Esophagus squamous epithelium (tissue), 5 donors: ENCODE results near the gene PPP3CA. TPM values are rescaled to one million over a fixed set of nuclear protein-coding genes. Genes with fewer than 3 reads are reported as not detected.

ENCODE experiments used
- DNase-seq: peaks from one replicate; lab custom pipeline; 2025; lab: John Stamatoyannopoulos, UW
- H3K27ac ChIP-seq, 4 donors: fragments of 200-600 bp; sonication (generic); one replicate each; pipeline ENCODE4 v1.5.1; 2016 to 2019; ENCODE audit warnings: mild to moderate bottlenecking in 1 of 4
- H3K27me3 ChIP-seq, 4 donors: fragments of 200-600 bp; sonication (generic); 1 replicate in 3 of 4; 2 replicates in 1 of 4; pipeline versions ENCODE4 v1.5.1 to v1.6.0; 2017 to 2021; ENCODE audit warnings: antibody characterized with exemption in 1 of 4
- H3K36me3 ChIP-seq, 3 donors: fragments of 200-600 bp; sonication (generic); one replicate each; pipeline ENCODE4 v1.5.1; 2016 to 2019
- H3K4me1 ChIP-seq, 3 donors: fragments of 200-600 bp; sonication (generic); one replicate each; pipeline ENCODE4 v1.5.1; 2017 to 2019
- H3K4me3 ChIP-seq, 4 donors: fragments of 200-600 bp; sonication (generic); 1 replicate in 3 of 4; 2 replicates in 1 of 4; pipeline ENCODE4 v1.5.1; 2016 to 2019; ENCODE audit warnings: mild to moderate bottlenecking in 2 of 4, moderate library complexity in 1 of 4
- H3K9me3 ChIP-seq, 3 donors: fragments of 200-600 bp; sonication (generic); one replicate each; pipeline ENCODE4 v1.5.1; 2016 to 2019
- POLR2A ChIP-seq, 4 donors: fragments of 450-650 bp; IDR thresholded peaks; one replicate each; pipeline ENCODE4 v1.6.1; 2017; ENCODE audit warnings: antibody characterized with exemption in 4 of 4, mild to moderate bottlenecking in 4 of 4, moderate library complexity in 3 of 4
- WGBS, 2 donors: methylation state at CpG; one replicate each; pipeline ENCODE4 v1.1.5; 2018; 5-methylcytosine and 5-hydroxymethylcytosine counted together
- intact Hi-C: fragments of 100-400 bp; cut with DNase I; formaldehyde crosslinking; loops from one replicate; pipeline ENCODE4 v1.15.0; 2022
- total RNA-seq, 4 donors: library from RNA; depleted of rRNA; stranded (reverse); fragments of >200 nt; gene quantifications; one replicate each; pipeline ENCODE4 v1.1.0, GENCODE V29; 2016
- TF ChIP-seq, protein P1 (sequence below), 6 experiments: fragments of 450-650 bp in 4 of 6; fragments of 200-600 bp in 2 of 6; sonication (generic) in 2 of 6; IDR thresholded peaks; one replicate each; pipeline ENCODE4 v1.5.1; 2016 to 2019; ENCODE audit warnings: antibody characterized with exemption in 6 of 6, mild to moderate bottlenecking in 4 of 6, moderate library complexity in 4 of 6
- donor health status: DM: yes; HTN: yes; CAD: no.

The PPP3CA gene
- total RNA-seq, 4 donors from 2014 or later = 13.3 to 25.7 (median 17.5) TPM

DNA sequence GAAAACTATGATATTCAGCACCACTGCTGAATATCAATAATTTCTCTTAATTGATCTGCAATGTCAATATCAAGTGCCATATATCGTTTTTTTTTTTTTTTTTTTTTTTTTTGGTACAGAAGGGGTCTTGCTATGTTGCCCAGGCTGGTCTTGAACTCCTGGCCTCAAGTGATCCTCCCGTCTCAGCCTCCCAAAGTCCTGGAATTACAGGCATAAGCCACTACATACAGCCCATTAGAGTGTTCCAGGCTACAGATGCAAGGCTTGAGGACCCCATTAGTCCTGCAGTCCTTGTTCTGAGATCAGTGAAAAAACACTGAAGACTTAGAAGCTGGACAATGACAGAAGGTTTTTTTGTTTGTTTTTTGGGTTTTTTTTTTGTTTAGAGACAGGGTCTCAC lies 48.3 kb downstream of the PPP3CA start:
- H3K4me1 ChIP-seq = peaks cover 0 to 9% (median 4%) of the 10 kb centered on the region in 3 donors
- TF ChIP-seq, protein P1, sequence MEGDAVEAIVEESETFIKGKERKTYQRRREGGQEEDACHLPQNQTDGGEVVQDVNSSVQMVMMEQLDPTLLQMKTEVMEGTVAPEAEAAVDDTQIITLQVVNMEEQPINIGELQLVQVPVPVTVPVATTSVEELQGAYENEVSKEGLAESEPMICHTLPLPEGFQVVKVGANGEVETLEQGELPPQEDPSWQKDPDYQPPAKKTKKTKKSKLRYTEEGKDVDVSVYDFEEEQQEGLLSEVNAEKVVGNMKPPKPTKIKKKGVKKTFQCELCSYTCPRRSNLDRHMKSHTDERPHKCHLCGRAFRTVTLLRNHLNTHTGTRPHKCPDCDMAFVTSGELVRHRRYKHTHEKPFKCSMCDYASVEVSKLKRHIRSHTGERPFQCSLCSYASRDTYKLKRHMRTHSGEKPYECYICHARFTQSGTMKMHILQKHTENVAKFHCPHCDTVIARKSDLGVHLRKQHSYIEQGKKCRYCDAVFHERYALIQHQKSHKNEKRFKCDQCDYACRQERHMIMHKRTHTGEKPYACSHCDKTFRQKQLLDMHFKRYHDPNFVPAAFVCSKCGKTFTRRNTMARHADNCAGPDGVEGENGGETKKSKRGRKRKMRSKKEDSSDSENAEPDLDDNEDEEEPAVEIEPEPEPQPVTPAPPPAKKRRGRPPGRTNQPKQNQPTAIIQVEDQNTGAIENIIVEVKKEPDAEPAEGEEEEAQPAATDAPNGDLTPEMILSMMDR (IDR thresholded peaks at IDR 0.05) = no peak
- no peak for TF ChIP-seq POLR2A (IDR thresholded peaks at IDR 0.05)
- DNase-seq = no peak
- no peaks in the 10 kb centered on the region for H3K27me3 ChIP-seq
- H3K4me3 ChIP-seq = no peak overlapping the region
- WGBS, 2 donors = 81 to 92% methylated on average over 2 of the region's 2 CpGs
- H3K36me3 ChIP-seq = no peaks in the 10 kb centered on the region
- H3K27ac ChIP-seq = no peak overlapping the region
- intact Hi-C loops = no loop called here
- no peaks in the 10 kb centered on the region for H3K9me3 ChIP-seq

- TF ChIP-seq, protein P1 (IDR thresholded peaks at IDR 0.05) = no peak
- TF ChIP-seq POLR2A (IDR thresholded peaks at IDR 0.05) = no peak
- H3K4me1 ChIP-seq = peaks cover 0 to 13% (median 7%) of the 10 kb centered on the region in 3 donors
- DNase-seq = no peak
- H3K4me3 ChIP-seq = no peak overlapping the region
- no peaks in the 10 kb centered on the region for H3K36me3 ChIP-seq
- H3K27ac ChIP-seq = no peak overlapping the region
- H3K27me3 ChIP-seq = no peaks in the 10 kb centered on the region
- intact Hi-C loops = no loop called here
- no peaks in the 10 kb centered on the region for H3K9me3 ChIP-seq
These were observed 51.6 kb downstream of the PPP3CA start for GRCh38 chr4:101295691-101296090.

DNA sequence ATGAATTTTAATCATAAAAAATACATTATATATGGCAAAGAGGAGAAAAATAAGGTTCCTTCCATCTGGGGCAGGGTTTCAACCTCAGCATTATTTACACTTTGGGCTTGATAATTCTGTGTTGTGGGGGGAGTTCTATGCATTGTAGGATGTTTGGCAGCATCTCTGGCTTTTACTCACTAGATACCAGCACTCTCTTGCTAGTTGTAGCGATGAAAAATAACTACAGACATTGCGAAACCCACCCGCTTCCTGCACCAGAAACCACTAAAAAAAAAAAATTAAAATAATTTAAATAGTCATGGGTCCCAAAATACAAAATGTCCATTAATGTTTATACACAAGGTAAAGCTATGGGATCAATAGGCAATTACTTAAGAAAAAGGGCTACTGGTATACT lies 52.7 kb downstream of the PPP3CA start:
- H3K9me3 ChIP-seq = no peaks in the 10 kb centered on the region
- intact Hi-C loops = no loop called here
- no peaks in the 10 kb centered on the region for H3K27me3 ChIP-seq
- H3K36me3 ChIP-seq = no peaks in the 10 kb centered on the region
- peaks cover 0 to 4% (median 3%) of the 10 kb centered on the region in 3 donors for H3K4me1 ChIP-seq
- TF ChIP-seq, protein P1 (IDR thresholded peaks at IDR 0.05) = no peak
- no peak for TF ChIP-seq POLR2A (IDR thresholded peaks at IDR 0.05)
- H3K27ac ChIP-seq = no peak overlapping the region
- WGBS, 2 donors = 59 to 86% methylated on average over 3 of the region's 3 CpGs
- DNase-seq = no peak
- H3K4me3 ChIP-seq = no peak overlapping the region

DNA sequence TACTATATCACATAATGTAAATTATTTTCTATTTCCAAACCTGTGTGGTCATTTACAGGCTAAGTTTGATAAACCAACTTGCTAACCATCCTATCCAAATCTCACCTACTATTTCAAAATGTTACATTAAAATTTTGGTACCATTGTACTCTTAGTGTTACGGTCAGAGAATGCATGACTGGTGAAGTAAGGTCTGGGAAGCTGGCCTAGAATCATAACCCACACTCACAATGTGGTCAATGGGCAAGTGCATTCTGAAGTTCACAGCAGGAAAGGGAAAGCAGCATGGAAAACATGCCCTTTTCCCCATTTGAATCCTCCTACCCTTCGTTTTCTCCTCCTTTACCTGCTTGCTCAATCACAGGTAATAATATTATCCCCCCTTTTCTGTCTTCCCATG lies 54.4 kb downstream of the PPP3CA start:
- intact Hi-C loops = no loop called here
- WGBS, 2 donors = 94 to 97% methylated on average over 2 of the region's 2 CpGs

GRCh38 chr4:101292214-101292613 lies 55.1 kb downstream of the PPP3CA start:
- DNase-seq = no peak
- Histone ChIP-seq H3K36me3 (no peaks in the 10 kb centered on the region), H3K9me3 (no peaks in the 10 kb centered on the region), H3K4me1 (peaks cover 0 to 21% (median 16%) of the 10 kb centered on the region in 3 donors), H3K4me3 (no peak overlapping the region), H3K27ac (no peak overlapping the region), H3K27me3 (no peaks in the 10 kb centered on the region)
- TF ChIP-seq, protein P1 (IDR thresholded peaks at IDR 0.05) = no peak
- no peak for TF ChIP-seq POLR2A (IDR thresholded peaks at IDR 0.05)
- intact Hi-C loops = no loop called here
- 92 to 95% methylated on average over 4 of the region's 4 CpGs for WGBS, 2 donors

More for the DNA sequence above, 54.4 kb downstream of the PPP3CA start:
- TF ChIP-seq, protein P1 (IDR thresholded peaks at IDR 0.05) = no peak
- no peak for TF ChIP-seq POLR2A (IDR thresholded peaks at IDR 0.05)
- Histone ChIP-seq H3K27me3 (no peaks in the 10 kb centered on the region), H3K4me1 (peaks cover 0 to 15% (median 11%) of the 10 kb centered on the region in 3 donors), H3K9me3 (no peaks in the 10 kb centered on the region), H3K36me3 (no peaks in the 10 kb centered on the region), H3K27ac (no peak overlapping the region), H3K4me3 (no peak overlapping the region)
- no peak for DNase-seq
